HG02840 (cell line): ENCODE data around the gene RAB8A.
"Not testable (repeated sequence)": the region's sequence is repeated elsewhere in the genome, so short reads cannot be mapped to it uniquely, and the experiment has no call there.

Experiments used
- ATAC-seq: cut with Tn5 transposase; IDR thresholded peaks from one replicate; pipeline ENCODE4 v1.9.1; 2021; ENCODE audit warnings: mild to moderate bottlenecking, moderate library complexity, moderate number of reproducible peaks; ENCODE audit not compliant: unreplicated experiment, low FRiP score

RAB8A gene

DNA sequence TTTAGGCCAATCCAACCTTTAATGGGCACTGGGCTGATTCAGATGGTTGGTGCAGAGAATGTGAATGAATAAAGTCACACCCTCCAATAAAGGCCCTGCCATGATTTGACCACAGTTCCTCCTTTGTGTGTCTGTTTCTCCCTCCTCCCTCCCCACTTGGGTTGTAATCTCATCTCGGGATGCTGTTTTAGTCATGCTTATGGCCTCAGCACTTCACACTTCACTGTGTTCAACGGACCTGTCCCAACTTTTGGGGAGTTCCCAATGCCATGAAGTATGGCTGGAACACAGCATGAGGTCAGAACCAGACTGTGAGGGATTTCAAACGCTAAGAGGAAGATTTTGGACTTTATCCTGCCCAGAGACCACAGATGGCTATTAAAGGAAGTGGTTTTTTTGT, 5.6 kb upstream of the RAB8A start:
- no peak for ATAC-seq

DNA sequence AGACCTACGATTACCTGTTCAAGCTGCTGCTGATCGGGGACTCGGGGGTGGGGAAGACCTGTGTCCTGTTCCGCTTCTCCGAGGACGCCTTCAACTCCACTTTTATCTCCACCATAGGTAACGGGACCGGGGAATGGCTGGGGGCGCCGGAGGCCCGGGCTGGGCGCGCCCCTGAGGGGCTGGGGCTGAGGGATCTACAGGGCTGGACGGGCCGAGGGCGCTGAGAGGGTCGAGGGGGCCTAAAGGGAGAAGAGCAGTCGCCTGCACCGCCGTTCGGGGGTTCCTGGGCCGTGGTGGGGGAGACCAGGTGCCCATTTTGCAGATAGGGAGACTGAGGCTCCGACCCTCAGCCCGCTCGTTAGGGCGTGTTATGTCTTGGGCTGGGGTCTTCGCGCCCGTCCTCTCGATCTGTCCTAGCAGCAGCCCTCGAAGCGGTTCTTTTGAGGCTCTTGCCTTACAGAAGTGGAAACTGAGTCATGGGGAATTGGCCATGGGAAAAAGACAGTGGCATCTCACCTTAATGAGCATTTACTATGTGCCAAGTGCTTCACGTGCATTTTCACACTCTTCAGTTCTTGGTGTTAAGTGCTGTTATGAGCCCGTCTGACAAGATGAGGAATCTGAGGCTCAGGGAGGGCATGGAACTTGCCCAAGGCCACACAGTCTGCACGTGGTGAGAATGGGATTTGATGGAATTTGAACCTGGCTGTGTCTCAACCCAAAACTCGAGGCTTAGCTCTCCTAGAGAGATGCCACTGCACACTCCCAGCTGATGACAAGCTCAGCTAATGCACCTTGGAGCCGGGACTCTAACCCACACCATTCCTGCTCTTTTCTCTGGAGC, 442 bp downstream of the RAB8A start:
- no peak for ATAC-seq

DNA sequence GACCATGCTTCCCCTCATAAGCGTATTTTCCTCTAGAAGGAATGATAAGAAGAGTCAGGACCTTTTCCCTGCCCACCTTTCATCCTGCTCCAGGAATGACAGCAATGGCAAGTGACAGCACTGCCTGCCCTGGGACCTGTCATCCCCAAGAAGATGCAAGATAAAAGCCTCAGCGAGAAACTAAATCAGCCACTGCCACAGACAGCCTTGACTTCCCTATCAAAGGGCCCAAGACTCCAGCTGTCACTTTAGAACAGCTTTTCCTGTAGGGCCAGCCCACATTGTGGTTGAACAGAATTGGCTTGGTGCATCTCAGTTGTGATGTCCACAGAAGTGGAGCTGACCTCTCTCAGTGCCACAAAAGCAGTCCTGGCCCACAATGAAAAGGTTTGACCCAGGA, 1.1 kb downstream of the RAB8A start:
- ATAC-seq: no peak

DNA sequence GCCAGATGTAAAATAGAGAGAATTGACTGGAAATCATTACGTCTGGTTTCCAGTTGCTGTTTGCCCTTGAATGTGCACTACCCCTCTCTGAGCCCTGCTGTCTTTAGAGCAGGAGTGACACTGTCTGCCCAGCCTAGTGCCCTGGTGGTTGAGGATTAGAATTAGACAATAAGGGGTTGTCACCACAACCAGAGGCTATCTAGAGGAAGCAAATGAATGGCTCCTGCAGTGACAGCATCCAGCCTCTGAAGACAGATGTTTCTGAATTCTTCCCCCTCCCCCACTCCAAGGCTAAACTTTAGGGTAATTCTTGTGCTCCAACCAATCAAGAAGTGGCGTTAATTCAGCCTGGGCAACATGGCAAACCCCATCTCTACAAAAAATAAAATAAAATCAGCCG, 2.0 kb downstream of the RAB8A start:
- no peak for ATAC-seq

DNA sequence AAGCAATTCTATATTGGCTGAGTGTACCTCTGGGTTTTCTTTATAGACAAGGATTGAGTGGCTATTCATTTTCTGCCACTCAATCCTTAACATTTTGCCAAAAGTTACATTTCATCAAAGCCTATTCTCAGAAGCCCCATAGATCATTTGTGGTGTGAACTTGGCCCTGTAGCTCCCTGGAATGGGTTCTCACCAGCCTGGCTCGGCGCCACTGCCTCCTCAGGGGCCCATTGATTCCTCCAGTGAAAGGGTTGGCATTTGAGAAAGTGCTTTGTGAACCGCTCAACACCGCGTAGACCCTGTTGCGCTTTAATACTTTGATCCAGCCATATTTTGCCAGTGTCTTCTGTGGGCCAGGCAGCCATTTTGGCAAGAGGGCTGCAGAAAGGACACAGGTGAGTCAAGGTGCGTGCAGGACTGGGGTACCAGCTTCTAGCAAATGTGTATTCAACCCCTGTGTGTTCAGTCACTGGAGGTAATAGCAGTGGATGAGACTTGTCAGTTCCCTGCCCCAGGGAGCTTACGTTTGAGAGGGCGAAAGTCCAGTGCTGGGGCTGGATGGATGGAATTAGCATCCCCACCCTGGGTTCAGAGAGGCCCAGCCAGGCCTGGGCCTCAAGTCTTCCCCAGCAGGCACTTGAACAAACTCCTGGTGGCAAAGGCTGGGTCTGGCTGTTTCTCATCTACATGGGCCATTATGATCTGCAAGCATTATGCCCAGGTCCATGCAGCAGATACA, 3.8 kb downstream of the RAB8A start:
- no peak for ATAC-seq

DNA sequence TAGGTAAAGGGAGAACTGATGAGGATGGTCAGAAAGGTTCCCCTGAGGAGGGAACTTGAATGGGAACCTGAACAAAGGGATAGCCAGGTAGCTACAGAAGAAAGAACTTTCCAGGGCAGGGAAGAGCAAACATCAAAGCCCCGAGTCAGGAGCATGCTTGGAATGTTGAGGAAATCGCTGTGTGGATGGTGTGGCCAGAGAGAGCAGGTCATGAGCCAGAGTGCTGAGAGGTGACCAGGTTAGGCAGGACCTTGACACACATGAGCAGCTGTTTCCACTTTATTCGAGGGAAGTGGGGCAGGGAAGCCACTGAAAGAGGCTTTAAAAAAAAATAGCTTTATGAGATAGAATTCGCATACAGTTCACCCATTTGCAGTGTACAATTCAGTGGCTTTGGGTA, 4.4 kb downstream of the RAB8A start:
- ATAC-seq: no peak

DNA sequence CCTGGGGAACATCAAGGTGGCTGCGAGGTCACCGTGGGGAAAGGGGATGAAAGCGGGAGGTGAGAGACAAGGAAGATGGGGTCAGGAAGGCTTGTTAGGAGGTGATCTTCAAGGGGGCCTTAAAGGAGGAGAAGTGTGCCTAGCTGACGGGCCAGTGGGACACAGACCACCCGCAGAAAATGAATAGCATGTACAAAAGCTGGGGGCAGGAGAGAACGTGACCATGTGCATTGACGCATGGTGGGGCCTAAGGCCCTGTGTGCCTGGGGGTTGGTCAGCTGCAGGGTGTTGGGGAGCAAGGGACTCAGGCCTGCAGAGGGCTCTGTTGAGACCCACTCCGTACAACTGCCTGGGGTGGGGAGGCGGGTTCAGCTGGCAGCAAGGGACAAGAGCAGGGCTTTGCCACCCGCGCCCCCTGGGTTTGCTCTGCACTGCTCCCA, 5.9 kb downstream of the RAB8A start:
- ATAC-seq: no peak

DNA sequence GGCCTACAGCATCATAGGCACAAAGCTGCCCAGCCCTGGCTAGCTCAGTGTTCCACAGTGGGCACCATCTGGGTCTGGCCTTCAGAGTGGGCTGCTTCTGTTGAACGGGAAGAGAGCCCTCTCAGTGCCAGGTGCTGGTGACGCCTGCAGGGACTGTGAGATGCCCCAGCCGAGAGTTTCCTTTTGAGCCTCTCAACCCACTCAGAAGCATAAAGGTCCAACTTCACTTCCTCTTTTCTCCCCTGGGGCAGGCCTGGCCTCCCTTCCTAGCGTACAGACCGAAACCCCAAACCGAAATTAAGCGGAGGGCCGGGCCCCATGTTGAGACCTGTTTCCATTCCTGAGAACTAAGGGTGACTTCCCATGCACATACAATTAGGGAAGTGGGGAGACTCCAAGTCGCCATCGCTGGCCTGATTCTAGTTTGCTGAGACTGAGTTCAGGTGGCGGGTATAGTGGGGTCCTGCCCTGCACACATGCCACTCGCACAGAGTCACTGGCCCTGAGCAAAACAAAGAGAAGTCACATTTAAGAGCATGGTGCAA, 6.9 kb downstream of the RAB8A start:
- peak; percentile 84 for ATAC-seq

DNA sequence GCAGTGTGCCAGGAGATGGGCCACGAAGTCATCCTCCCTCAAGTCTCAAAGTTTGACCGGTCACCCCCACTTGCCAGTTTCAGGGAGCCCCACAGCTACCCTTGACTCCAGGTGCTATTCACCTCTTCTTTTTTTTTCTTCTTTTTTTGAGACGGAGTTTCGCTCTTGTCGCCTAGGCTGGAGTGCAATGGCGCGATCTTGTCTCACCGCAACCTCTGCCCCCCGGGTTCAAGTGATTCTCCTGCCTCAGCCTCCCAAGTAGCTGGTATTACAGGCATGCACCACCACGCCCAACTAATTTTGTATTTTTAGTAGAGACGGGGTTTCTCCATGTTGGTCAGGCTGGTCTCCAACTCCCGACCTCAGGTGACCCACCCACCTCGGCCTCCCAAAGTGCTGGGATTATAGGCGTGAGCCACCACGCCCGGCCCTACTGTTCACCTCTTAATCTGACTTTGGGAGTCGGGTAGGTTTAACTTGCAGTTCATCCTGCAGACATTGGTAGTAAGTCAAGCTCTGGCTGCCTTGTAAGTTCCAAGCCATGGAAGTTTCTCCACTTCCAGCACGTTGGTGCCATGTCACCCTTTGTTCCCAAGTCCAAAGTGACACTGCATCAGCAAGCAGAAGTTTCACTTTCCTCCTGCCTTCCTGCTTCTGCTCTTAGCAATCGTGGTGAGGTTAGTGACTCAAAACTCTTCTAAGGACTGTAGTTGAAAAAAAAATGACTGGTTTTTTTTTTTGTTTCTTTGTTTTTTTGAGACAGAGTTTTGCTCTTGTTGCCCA, 7.6 kb downstream of the RAB8A start:
- ATAC-seq: not testable (repeated sequence)

DNA sequence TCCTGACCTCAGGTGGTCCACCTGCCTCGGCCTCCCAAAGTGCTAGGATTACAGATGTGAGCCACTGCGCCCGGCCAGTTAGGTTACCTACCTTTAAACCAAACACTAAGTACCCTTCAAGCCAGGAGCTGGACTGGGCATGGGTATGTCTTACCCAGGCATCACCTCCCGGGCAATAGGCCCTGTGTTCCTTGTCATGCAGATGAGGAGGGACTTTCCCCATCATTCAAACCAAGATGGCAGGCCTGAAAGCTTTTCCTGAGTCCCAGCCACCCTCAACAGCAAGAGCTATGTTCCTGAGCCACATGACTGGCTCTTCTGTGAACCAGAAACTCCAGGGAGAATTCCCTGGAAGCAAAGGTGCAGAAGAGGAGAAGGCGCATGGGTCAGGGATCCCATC, 9.5 kb downstream of the RAB8A start:
- no peak for ATAC-seq

DNA sequence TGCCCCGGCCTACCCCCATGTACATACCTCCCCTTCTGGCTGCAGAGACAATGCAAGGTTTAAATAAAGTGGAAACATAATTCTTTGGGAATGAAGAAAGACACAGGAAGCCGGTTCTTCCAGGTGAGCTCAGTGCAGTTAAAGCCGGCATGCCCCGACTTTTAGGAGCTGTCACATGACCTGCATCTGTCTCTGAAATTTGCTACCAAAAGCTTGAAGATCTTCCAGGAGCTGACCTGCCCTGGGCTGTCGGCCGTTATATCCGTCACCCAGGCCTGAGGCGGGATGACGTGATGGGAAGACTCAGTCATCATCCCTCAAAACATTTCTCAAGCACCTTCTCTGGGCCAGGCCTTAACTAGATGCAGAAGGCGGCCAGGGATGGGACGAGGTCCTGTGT, 10.3 kb downstream of the RAB8A start:
- ATAC-seq: no peak

DNA sequence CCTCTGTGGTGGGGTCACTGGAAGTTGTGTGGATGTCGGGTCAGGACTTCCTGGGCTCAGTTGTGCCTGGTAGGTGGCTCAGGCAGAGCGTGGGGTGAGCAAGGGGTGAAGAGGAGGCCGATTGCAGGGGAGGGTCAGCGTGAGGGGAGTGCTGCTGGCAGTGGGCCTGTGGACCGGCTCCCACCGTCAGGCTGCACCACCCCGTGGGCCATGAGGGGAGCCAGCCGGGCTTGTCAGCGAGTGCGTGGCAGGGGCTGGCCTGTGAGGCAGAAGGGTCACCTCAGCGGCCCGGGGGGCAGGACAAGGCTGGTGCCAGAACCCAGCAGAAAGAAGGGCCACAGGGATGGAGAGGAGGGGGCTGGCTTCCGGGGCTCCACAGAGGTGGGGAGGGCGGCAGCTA, 13.3 kb downstream of the RAB8A start:
- no peak for ATAC-seq

DNA sequence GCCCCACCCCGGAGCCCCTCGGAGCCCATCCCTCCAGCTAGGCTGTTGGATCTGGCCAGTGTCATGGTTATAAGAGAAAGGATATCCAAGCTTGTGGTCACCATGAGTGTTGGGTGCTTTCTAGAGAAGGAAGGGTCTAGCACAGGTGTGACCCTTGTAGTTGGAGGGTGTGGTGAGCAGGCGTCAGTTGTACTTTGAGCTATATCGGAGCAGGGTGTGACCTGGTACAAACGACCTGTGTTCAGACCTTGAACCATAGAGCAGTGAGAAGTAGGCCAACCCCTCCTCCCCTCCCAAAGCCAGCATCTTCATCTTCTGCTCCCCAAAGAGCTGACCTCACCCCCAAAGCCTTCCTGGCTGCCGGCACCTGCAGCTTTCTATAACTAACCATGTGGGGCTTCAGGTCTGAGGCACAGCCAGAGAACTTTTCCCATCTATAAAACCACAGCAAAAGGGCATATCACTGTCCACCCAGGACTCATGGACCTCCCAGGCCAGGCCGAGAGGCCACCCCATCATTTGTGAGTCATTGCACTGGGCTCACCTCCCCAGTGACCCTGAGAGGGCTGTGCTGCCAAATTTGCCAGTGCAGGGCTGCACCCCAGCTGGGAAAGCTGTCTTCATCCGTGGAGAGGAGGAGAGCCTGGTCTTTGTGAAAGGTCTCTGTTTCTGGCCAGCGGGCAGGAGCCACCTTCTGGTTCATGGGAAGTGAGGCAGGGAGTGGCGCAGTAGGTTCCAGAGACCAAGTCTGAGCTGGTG, 14.2 kb downstream of the RAB8A start:
- no peak for ATAC-seq

DNA sequence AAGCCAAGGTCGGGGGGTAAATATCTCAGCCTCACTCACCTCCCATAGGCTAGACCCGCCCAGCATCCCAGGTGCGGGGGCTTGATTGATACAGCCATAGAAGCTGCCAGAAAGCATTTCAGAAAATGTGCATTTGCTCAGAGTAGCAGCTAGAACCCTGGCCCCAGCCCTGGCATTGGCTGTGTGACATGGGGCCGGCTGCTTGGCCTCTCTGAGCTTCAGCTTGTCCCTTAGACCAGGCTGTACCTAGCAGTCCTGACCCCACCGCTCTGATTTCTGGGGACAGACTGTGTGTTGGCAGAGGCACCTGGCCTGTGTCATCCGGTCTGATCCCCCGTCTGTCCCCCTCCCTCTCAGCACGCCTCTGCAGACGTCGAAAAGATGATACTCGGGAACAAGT, 15.4 kb downstream of the RAB8A start:
- ATAC-seq: no peak

DNA sequence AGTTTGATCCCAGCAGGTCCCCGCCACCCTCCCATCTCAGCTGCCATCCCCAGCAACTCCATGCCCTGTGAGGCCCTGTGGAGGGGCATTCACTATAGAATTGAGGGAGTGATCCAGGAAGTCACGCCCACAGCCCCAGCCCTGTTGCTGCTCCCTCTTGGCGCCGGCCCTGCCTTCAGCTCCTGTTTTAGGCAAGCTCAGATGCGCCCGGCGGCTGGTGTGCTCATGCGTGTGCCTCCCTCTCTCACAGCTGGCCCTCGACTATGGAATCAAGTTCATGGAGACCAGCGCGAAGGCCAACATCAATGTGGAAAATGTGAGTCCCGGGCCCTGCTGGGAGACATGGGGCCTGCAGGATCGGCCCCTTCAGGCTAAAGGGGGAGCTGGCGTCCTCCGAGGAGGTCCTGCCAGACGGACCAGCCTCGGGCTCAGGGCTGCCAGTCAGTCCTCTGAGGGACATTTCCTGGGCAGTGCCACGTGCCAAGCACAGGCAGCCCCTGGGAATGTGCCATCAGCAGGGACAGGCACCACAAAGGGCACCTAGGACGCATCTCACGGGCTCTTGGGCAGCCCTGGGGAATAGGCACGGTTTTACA, 16.2 kb downstream of the RAB8A start:
- ATAC-seq: no peak

DNA sequence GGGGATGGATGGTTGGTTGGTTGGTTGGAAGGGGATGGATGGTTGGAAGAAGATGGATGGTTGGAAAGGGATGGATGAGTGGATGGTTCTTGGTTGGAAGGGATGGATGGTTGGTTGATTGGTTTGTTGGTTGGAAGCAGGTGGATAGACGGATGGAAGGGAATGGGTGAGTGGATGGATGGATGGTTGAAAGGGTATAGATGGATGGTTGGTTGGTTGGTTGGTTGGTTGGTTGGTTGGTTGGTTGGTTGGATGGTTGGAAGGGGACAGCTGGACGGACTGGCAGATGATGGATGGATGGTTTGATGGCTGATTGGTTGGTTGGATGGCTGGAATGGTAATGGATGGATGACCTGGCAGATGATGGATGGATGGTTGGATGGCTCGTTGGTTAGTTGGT, 20.0 kb downstream of the RAB8A start:
- no peak for ATAC-seq

DNA sequence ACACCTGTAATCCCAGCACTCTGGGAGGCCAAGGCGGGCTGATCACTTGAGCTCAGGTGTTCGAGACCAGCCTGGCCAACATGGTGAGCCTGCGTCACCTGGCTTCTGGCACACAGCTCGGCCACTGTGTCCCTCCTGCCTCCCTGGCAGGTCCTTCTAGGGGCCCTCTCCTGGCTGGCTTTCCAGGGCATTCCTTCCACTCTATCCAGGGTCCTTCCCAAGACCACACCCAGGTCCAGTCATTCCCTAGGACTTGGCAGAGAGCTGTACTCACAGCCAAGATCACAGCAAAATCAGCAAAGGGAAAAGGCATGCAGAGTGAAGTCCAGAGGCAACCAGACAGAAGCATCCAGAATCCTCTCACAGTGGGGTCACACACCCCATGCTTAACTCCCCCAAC, 22.1 kb downstream of the RAB8A start:
- ATAC-seq: no peak

DNA sequence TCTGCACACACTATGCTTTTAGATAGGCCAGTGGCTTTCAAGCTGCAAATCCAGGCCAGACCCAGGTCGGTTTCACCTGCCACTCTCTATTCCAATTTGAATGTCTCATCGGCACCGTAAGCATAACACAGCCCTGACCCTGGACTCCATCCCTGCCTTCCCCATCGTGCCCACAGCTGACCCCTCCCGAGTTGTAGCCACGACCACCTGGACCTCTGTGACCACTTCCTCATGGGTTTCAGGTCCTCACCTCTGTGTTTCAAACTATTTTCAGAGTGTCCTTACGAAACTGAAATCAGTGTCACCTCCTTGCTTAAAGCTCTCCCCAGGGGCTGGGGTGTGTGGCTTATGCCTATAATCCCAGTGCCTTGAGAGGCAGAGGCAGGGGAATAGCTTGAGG, 22.8 kb downstream of the RAB8A start:
- no peak for ATAC-seq

DNA sequence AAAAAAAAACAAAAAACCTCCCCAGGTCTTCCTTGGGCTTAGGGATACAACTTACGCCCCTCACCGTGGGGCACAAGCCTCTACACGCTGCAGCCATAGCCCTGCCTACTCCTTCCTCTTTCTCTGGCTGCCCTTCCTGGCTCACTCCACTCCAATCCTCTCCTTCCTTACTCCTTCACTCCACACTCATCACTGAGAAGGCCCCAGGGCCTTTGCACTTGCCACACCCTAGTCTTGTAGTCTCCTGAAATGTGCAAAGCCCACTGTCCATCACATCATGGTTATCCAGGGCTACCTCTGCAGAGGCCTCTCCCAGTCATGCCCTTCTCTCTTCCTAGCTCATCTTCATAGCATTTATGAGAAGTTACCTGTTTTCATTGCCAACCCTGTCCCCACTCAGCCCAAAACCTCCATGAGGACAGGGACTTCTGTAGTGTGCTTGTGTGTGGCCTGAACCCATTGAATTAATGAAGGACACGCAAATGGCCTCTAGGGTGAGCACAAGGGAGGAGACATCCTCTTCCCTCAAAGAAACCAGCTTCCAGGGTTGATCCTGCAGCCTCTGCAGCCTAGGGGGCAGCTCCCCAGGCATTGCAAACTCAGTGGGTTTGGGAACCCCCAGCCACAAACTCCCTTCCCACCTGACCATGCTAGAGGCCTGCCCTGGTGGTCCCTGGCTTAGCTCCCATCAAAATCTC, 23.9 kb downstream of the RAB8A start:
- ATAC-seq: no peak
